ENCODE measurements around the gene EFCAB10.
"Not testable (repeated sequence)": the region's sequence is repeated elsewhere in the genome, so short reads cannot be mapped to it uniquely, and the experiment has no call there.

EFCAB10 gene

GRCh38 chr7:105532709-105533460, 48.4 kb downstream of the EFCAB10 start:
- DNase-seq (ENCODE audit: low read depth, low spot score), result no peak
- peak overlapping the region; percentile 60 for H3K27ac ChIP-seq

- peak; percentile 60 for DNase-seq (ENCODE audit: low read depth, low spot score)
- peak within 1 kb of the TSS; percentile 60 for H3K27ac ChIP-seq
Observed at GRCh38 chr7:105531792-105532671, 49.3 kb downstream of the EFCAB10 start, which contains the start of gene RINT1. Gene RINT1 (plus strand): TSS chr7:105532201. CDS start chr7:105532316, 115 bp downstream.

GRCh38 chr7:105530546-105530945, 50.7 kb downstream of the EFCAB10 start:
- no peak for DNase-seq (ENCODE audit: low read depth, low spot score)
- H3K27ac ChIP-seq, result no peak overlapping the region

GRCh38 chr7:105530126-105530525, 51.2 kb downstream of the EFCAB10 start:
- DNase-seq (ENCODE audit: low read depth, low spot score), result no peak
- no peak overlapping the region for H3K27ac ChIP-seq

GRCh38 chr7:105527737-105528136, 53.6 kb downstream of the EFCAB10 start:
- DNase-seq (ENCODE audit: low read depth, low spot score); H3K27ac ChIP-seq: not testable (repeated sequence)

GRCh38 chr7:105524840-105525239, 56.5 kb downstream of the EFCAB10 start:
- DNase-seq (ENCODE audit: low read depth, low spot score), result no peak
- H3K27ac ChIP-seq, result no peak overlapping the region

- DNase-seq (ENCODE audit: low read depth, low spot score); H3K27ac ChIP-seq: not testable (repeated sequence)
Observed at GRCh38 chr7:105524423-105524822, 56.9 kb downstream of the EFCAB10 start.

GRCh38 chr7:105521717-105522463, 59.4 kb downstream of the EFCAB10 start, which contains the start of gene PUS7:
Gene PUS7 (minus strand): TSS chr7:105522271. CDS start chr7:105508512, 13,759 bp downstream.
- H3K27ac ChIP-seq, result peak within 1 kb of the TSS; percentile 67
- DNase-seq (ENCODE audit: low read depth, low spot score), result peak; percentile 36

GRCh38 chr7:105521027-105521716, 60.1 kb downstream of the EFCAB10 start:
- H3K27ac ChIP-seq, result peak overlapping the region; percentile 67
- no peak for DNase-seq (ENCODE audit: low read depth, low spot score)

GRCh38 chr7:105520620-105521019, 60.7 kb downstream of the EFCAB10 start:
- not testable (repeated sequence) for H3K27ac ChIP-seq; DNase-seq (ENCODE audit: low read depth, low spot score)

- H3K27ac ChIP-seq, result no peak overlapping the region
- DNase-seq (ENCODE audit: low read depth, low spot score), result no peak
Observed at GRCh38 chr7:105519353-105519752, 61.9 kb downstream of the EFCAB10 start.

GRCh38 chr7:105515610-105516009, 65.7 kb downstream of the EFCAB10 start:
- DNase-seq (ENCODE audit: low read depth, low spot score); H3K27ac ChIP-seq: not testable (repeated sequence)
